Caco-2 (cell line): ENCODE measurements around the gene P3H1. TPM values are rescaled to one million over a fixed set of nuclear protein-coding genes. Genes with fewer than 3 reads are reported as not detected.

Experiments
- BruUV-seq: library from RNA; stranded (reverse); fragments of 400-500 nt; replicated peaks from 2 replicates; lab custom pipeline; 2021; lab: Mats Ljungman, UMichigan
- CTCF ChIA-PET: fragments of 300-600 bp; sonication (Branson Sonifier 250); formaldehyde crosslinking; loops from one replicate; lab custom pipeline; 2022; ENCODE audit warnings: antibody characterized with exemption; lab: Charles Lee
- POLR2A ChIA-PET: fragments of 300-600 bp; sonication (Branson Sonifier 250); formaldehyde crosslinking; loops from one replicate; lab custom pipeline; 2022; ENCODE audit warnings: antibody characterized with exemption; lab: Charles Lee
- DNase-seq, 2 experiments: peaks; one replicate each; pipeline versions ENCODE4 v3.0.0 to v3.0.0-alpha.2; 2020 to 2022
- H3K27me3 ChIP-seq: replicated peaks from 2 replicates; pipeline ENCODE4 v1.6.0; 2011; ENCODE audit warnings: low read length; ENCODE audit not compliant: control insufficient read depth, insufficient read depth
- H3K36me3 ChIP-seq: 2 replicates; pipeline ENCODE4 v1.5.1; 2011; ENCODE audit warnings: low read length; ENCODE audit not compliant: control insufficient read depth, insufficient read depth
- H3K4me1 ChIP-seq: fragments of 250-450 bp; sonication (Bioruptor Pico); 2 replicates; pipeline ENCODE4 v1.5.1; 2020; ENCODE audit warnings: mild to moderate bottlenecking
- H3K4me3 ChIP-seq: 2 replicates; pipeline ENCODE4 v1.5.1; 2011; ENCODE audit warnings: low read depth, mild to moderate bottlenecking, control low read depth, low read length
- H3K9me3 ChIP-seq: fragments of 250-450 bp; sonication (Bioruptor Pico); 2 replicates; pipeline ENCODE4 v1.5.1; 2020; ENCODE audit warnings: mild to moderate bottlenecking, moderate library complexity
- H3K27ac Mint-ChIP-seq: one replicate; pipeline ENCODE4 v1.8.0; 2022; ENCODE audit warnings: mixed read lengths; ENCODE audit not compliant: unreplicated experiment
- H3K27me3 Mint-ChIP-seq: one replicate; pipeline ENCODE4 v1.8.0; 2022; ENCODE audit warnings: mixed read lengths; ENCODE audit not compliant: insufficient read depth, unreplicated experiment
- H3K36me3 Mint-ChIP-seq: one replicate; pipeline ENCODE4 v1.8.0; 2022; ENCODE audit warnings: mild to moderate bottlenecking, mixed read lengths; ENCODE audit not compliant: insufficient read depth, unreplicated experiment
- H3K4me1 Mint-ChIP-seq: one replicate; pipeline ENCODE4 v1.8.0; 2022; ENCODE audit warnings: low read depth, mixed read lengths; ENCODE audit not compliant: unreplicated experiment
- H3K4me3 Mint-ChIP-seq: one replicate; pipeline ENCODE4 v1.8.0; 2022; ENCODE audit warnings: mild to moderate bottlenecking, moderate library complexity, mixed read lengths; ENCODE audit not compliant: unreplicated experiment
- H3K9me3 Mint-ChIP-seq: one replicate; pipeline ENCODE4 v1.8.0; 2022; ENCODE audit warnings: mixed read lengths; ENCODE audit not compliant: unreplicated experiment
- CTCF ChIP-seq, 2 experiments: fragments of 200-600 bp in 1 of 2; IDR thresholded peaks; 1 replicate in 1 of 2; 2 replicates in 1 of 2; pipeline versions ENCODE4 v1.5.1 to v1.8.0; 2011 to 2022; ENCODE audit warnings: antibody characterized with exemption in 1 of 2, control low read depth in 1 of 2, inconsistent platforms in 1 of 2, low read depth in 1 of 2, low read length in 1 of 2, mild to moderate bottlenecking in 1 of 2, moderate library complexity in 1 of 2; ENCODE audit not compliant: insufficient read depth in 1 of 2, severe bottlenecking in 1 of 2, unreplicated experiment in 1 of 2
- intact Hi-C: fragments of 100-400 bp; cut with micrococcal nuclease; formaldehyde crosslinking; loops from one replicate; pipeline ENCODE4 v1.10.0; 2022; ENCODE audit not compliant: unreplicated experiment
- total RNA-seq: library from RNA; stranded (reverse); gene quantifications from 2 replicates; pipeline ENCODE4 v1.2.3, GENCODE V29; 2022

The P3H1 gene
- total RNA-seq, 1 experiment from 2014 or later, result 20.5 TPM

- ChIA-PET CTCF (no interaction called here), POLR2A (no interaction called here)
- intact Hi-C loops, result no loop called here
- Mint-ChIP-seq H3K4me1 (no peaks in the 10 kb centered on the region), H3K36me3 (peaks cover 13% of the 10 kb centered on the region), H3K4me3 (no peak overlapping the region), H3K27me3 (no peaks in the 10 kb centered on the region), H3K9me3 (no peaks in the 10 kb centered on the region), H3K27ac (no peak overlapping the region)
- Histone ChIP-seq H3K36me3 (0 out of 2 replicates have a peak, but pooled peaks cover 1% of the 10 kb centered on the region), H3K9me3 (no peaks in the 10 kb centered on the region), H3K4me1 (peaks cover 9% of the 10 kb centered on the region), H3K27me3 (no peaks in the 10 kb centered on the region), H3K4me3 (no peak overlapping the region)
- BruUV-seq, result no TSS peak
- TF ChIP-seq CTCF (IDR thresholded peaks at IDR 0.05; ENCODE audit: insufficient read depth in 1 of 2, low read depth in 1 of 2, low read length in 1 of 2, severe bottlenecking in 1 of 2, unreplicated experiment in 1 of 2), result no peak
- no peak for DNase-seq
These were observed 3.0 kb upstream of the P3H1 start for GRCh38 chr1:42769811-42770210.

GRCh38 chr1:42768172-42768571, 1.3 kb upstream of the P3H1 start:
- Histone ChIP-seq H3K36me3 (no peaks in the 10 kb centered on the region), H3K4me1 (peaks cover 13% of the 10 kb centered on the region), H3K27me3 (no peaks in the 10 kb centered on the region), H3K4me3 (peak overlapping the region; percentile 90), H3K9me3 (no peaks in the 10 kb centered on the region)
- Mint-ChIP-seq H3K27ac (no peak overlapping the region), H3K36me3 (peaks cover 13% of the 10 kb centered on the region), H3K27me3 (no peaks in the 10 kb centered on the region), H3K4me1 (no peaks in the 10 kb centered on the region), H3K9me3 (no peaks in the 10 kb centered on the region), H3K4me3 (no peak overlapping the region)
- DNase-seq, result no peak
- intact Hi-C loops, result no loop called here
- BruUV-seq, result TSS peak; percentile 62
- POLR2A ChIA-PET, result no interaction called here
- CTCF ChIA-PET, result no interaction called here
- TF ChIP-seq CTCF (IDR thresholded peaks at IDR 0.05; ENCODE audit: insufficient read depth in 1 of 2, low read depth in 1 of 2, low read length in 1 of 2, severe bottlenecking in 1 of 2, unreplicated experiment in 1 of 2), result no peak

GRCh38 chr1:42767510-42768000, 727 bp upstream of the P3H1 start:
- H3K36me3 ChIP-seq, result no peaks in the 10 kb centered on the region
- H3K9me3 ChIP-seq, result no peaks in the 10 kb centered on the region
- intact Hi-C loops, result no loop called here
- peak overlapping the region; percentile 90 for H3K4me3 ChIP-seq
- Mint-ChIP-seq H3K36me3 (peaks cover 13% of the 10 kb centered on the region), H3K9me3 (no peaks in the 10 kb centered on the region), H3K27me3 (no peaks in the 10 kb centered on the region), H3K4me1 (no peaks in the 10 kb centered on the region), H3K27ac (peak overlapping the region; percentile 80), H3K4me3 (no peak overlapping the region)
- BruUV-seq, result no TSS peak
- ChIA-PET POLR2A (interaction anchor here (0.5 to 1.5 kb wide), 7 partner anchors 10 to 434 kb away, joined by 4 to 14 read pairs (median 6); partner anchors contain the start of genes CCDC30, PPIH, YBX1 and ZNF691), CTCF (interaction anchor here (0.9 to 2.1 kb wide), 6 partner anchors 11 to 306 kb away, joined by 3 to 19 read pairs (median 6); partner anchors contain the start of gene ZNF691)
- TF ChIP-seq CTCF (IDR thresholded peaks at IDR 0.05; ENCODE audit: insufficient read depth in 1 of 2, low read depth in 1 of 2, low read length in 1 of 2, severe bottlenecking in 1 of 2, unreplicated experiment in 1 of 2), result no peak
- no peaks in the 10 kb centered on the region for H3K27me3 ChIP-seq
- H3K4me1 ChIP-seq, result peaks cover 13% of the 10 kb centered on the region
- DNase-seq, result no peak
